ENCODE results near the gene HS3ST4.

DNA sequence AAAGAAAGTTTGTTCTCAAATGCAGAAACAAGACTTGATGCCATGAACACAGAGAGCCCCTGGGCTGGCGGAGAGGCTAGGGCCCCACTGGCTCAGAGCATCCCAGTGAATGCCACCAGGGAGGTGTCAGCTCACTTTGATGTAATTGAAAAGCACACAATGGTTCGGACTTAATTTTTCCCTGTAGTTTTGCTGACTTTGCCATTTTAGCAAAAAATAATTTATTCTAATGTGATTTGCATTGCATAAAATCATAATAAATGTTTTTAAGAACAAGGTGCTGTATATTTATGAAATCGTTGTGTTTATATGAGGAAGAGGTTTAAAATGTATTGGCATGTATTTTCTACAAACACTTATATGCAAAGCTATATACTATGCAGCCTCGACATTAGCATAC lies 140.5 kb downstream of the HS3ST4 start:
- TF ChIP-seq, protein P1, sequence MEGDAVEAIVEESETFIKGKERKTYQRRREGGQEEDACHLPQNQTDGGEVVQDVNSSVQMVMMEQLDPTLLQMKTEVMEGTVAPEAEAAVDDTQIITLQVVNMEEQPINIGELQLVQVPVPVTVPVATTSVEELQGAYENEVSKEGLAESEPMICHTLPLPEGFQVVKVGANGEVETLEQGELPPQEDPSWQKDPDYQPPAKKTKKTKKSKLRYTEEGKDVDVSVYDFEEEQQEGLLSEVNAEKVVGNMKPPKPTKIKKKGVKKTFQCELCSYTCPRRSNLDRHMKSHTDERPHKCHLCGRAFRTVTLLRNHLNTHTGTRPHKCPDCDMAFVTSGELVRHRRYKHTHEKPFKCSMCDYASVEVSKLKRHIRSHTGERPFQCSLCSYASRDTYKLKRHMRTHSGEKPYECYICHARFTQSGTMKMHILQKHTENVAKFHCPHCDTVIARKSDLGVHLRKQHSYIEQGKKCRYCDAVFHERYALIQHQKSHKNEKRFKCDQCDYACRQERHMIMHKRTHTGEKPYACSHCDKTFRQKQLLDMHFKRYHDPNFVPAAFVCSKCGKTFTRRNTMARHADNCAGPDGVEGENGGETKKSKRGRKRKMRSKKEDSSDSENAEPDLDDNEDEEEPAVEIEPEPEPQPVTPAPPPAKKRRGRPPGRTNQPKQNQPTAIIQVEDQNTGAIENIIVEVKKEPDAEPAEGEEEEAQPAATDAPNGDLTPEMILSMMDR (IDR thresholded peaks at IDR 0.05), result no peak
- no peak for TF ChIP-seq POLR2A (IDR thresholded peaks at IDR 0.05)
